ENCODE measurements around the gene WDR73.
A peak's percentile ranks its signal among the peaks of the same experiment; 100 is the strongest.

The WDR73 gene

DNA sequence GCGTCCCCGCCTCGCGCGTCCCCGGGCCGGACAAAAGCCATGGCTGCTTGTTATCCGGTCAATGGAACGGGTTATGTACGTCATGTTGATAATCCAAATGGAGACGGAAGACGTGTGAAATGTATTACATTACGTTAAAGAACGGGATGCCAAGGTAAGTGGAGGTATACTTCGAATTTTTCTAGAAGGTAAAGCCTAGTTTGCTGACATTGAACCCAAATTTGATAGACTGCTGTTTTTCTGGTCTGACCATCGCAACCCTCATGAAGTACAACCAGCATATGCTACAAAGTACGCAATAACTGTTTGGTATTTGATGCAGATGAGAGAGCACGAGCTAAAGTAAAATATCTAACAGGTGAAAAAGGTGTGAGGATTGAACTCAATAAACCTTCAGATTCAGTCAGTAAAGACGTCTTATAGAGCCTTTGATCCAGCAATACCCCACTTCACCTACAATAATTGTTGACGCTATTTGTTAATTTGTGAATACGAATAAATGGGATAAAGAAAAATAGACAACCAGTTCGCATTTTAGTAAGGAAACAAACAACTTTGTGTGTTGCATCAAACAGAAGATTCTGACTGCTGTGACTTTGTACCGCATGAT, 19.8 kb downstream of the WDR73 start:
- no peaks in the 10 kb centered on the region for H3K9me3 ChIP-seq (ENCODE audit: severe bottlenecking)
- TF ChIP-seq, protein P1, sequence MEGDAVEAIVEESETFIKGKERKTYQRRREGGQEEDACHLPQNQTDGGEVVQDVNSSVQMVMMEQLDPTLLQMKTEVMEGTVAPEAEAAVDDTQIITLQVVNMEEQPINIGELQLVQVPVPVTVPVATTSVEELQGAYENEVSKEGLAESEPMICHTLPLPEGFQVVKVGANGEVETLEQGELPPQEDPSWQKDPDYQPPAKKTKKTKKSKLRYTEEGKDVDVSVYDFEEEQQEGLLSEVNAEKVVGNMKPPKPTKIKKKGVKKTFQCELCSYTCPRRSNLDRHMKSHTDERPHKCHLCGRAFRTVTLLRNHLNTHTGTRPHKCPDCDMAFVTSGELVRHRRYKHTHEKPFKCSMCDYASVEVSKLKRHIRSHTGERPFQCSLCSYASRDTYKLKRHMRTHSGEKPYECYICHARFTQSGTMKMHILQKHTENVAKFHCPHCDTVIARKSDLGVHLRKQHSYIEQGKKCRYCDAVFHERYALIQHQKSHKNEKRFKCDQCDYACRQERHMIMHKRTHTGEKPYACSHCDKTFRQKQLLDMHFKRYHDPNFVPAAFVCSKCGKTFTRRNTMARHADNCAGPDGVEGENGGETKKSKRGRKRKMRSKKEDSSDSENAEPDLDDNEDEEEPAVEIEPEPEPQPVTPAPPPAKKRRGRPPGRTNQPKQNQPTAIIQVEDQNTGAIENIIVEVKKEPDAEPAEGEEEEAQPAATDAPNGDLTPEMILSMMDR (IDR thresholded peaks at IDR 0.05; ENCODE audit: poor library complexity, severe bottlenecking) = peak; percentile 22
- peak overlapping the region; percentile 49 for H3K4me3 ChIP-seq (ENCODE audit: severe bottlenecking)
- H3K27me3 ChIP-seq (ENCODE audit: insufficient read depth, poor library complexity, severe bottlenecking) = no peaks in the 10 kb centered on the region
- H3K4me1 ChIP-seq (ENCODE audit: insufficient read depth, poor library complexity, severe bottlenecking) = peaks cover 9% of the 10 kb centered on the region
- H3K27ac ChIP-seq (ENCODE audit: poor library complexity, severe bottlenecking) = peak overlapping the region; percentile 55
- no peak for ATAC-seq (ENCODE audit: low read depth)
- no peak for DNase-seq (ENCODE audit: low spot score)
- H3K36me3 ChIP-seq (ENCODE audit: low read depth) = peaks cover 42% of the 10 kb centered on the region

DNA sequence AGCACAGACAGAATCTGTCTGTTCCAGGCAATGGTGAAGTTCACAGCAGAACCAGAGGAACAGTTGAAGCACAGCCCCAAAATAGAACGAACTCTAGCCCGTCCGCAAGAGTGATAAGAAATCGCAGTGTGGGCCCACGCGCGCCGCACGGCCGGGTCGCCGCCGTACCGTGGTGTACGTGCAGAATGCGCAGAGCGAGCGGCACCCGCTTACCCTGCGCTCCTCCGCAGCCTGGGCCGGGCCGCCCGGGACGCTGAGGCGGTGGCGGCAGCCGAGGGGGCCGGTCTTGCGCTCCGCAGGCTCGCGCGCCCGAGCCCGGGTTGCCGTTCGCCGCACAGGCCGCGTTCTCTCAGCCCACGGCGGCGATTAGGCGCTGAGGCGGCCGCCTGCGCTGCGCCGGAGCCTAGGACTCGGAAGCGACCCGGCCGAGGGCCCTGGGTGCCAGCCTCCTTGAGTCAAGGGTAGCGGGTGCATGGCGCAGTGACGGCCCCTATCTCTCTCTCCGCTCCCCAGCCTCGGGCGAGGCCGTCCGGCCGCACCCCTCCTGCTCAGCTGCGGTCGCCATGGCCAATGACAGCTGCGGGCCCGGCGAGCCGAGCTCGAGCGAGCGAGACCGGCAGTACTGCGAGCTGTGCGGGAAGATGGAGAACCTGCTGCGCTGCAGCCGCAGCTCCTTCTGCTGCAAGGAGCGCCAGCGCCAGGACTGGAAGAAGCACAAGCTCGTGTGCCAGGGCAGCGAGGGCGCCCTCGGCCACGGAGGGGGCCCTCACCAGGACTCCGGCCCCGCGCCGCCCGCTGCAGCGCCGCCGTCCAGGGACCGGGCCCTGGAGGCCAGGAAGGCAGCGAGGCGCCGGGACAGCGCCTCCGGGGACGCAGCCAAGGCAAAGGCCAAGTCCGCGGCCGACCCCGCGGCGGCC, 20.5 kb downstream of the WDR73 start:
- H3K4me1 ChIP-seq (ENCODE audit: insufficient read depth, poor library complexity, severe bottlenecking) = peaks cover 9% of the 10 kb centered on the region
- TF ChIP-seq, protein P1 (IDR thresholded peaks at IDR 0.05; ENCODE audit: poor library complexity, severe bottlenecking) = peak; percentile 39
- DNase-seq (ENCODE audit: low spot score) (peak; percentile 88), ATAC-seq (ENCODE audit: low read depth) (peak; percentile 73)
- peaks cover 35% of the 10 kb centered on the region for H3K36me3 ChIP-seq (ENCODE audit: low read depth)
- peak overlapping the region; percentile 55 for H3K27ac ChIP-seq (ENCODE audit: poor library complexity, severe bottlenecking)
- no peaks in the 10 kb centered on the region for H3K9me3 ChIP-seq (ENCODE audit: severe bottlenecking)
- no peaks in the 10 kb centered on the region for H3K27me3 ChIP-seq (ENCODE audit: insufficient read depth, poor library complexity, severe bottlenecking)
- H3K4me3 ChIP-seq (ENCODE audit: severe bottlenecking) = peak overlapping the region; percentile 49

DNA sequence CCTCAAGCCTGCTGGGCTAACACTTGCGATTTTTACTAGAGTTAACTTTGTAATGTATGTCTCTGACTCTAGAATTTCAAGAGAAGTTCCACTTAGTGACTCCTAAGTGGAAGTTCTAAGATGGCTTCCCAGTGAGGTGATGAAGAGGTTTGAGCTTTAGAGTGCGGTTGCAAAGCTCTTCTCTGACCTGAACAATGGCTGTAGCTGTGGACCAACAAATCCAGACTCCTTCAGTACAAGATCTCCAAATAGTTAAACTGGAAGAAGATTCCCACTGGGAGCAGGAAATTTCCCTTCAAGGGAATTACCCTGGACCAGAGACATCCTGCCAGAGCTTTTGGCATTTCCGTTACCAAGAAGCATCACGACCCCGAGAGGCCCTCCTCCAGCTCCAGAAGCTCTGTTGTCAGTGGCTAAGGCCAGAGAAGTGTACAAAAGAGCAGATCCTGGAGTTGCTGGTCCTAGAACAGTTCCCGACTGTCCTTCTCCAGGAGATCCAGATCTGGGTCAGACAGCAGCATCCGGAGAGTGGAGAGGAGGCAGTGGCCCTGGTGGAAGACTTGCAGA, 22.3 kb downstream of the WDR73 start:
- Histone ChIP-seq H3K4me3 (ENCODE audit: severe bottlenecking) (peak overlapping the region; percentile 49), H3K9me3 (ENCODE audit: severe bottlenecking) (no peaks in the 10 kb centered on the region), H3K27me3 (ENCODE audit: insufficient read depth, poor library complexity, severe bottlenecking) (no peaks in the 10 kb centered on the region), H3K36me3 (ENCODE audit: low read depth) (peaks cover 19% of the 10 kb centered on the region), H3K27ac (ENCODE audit: poor library complexity, severe bottlenecking) (peak overlapping the region; percentile 55), H3K4me1 (ENCODE audit: insufficient read depth, poor library complexity, severe bottlenecking) (peaks cover 9% of the 10 kb centered on the region)
- TF ChIP-seq, protein P1 (IDR thresholded peaks at IDR 0.05; ENCODE audit: poor library complexity, severe bottlenecking) = no peak
- ATAC-seq (ENCODE audit: low read depth) = no peak
- no peak for DNase-seq (ENCODE audit: low spot score)

DNA sequence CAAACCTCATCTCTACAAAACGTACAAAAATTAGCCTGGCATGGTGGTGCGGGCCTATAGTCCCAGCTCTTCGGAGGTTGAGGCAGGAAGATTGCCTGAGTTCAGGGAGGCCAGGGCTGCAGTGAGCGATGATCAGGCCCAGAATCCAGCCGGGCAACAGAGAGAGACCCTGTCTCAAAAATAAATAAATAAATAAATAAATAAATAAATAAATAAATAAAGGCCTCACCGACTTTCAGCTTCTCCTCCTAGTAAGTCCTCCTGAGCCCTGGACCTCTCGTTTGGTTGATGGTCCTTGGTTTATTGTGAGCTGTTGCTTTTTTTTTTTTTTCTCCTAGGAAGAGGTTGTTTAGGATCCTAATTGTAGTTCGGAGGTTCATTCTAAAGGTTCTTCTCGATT, 25.1 kb downstream of the WDR73 start:
- no peak overlapping the region for H3K27ac ChIP-seq (ENCODE audit: poor library complexity, severe bottlenecking)
- H3K27me3 ChIP-seq (ENCODE audit: insufficient read depth, poor library complexity, severe bottlenecking) = no peaks in the 10 kb centered on the region
- H3K36me3 ChIP-seq (ENCODE audit: low read depth) = no peaks in the 10 kb centered on the region
- TF ChIP-seq, protein P1 (IDR thresholded peaks at IDR 0.05; ENCODE audit: poor library complexity, severe bottlenecking) = no peak
- no peaks in the 10 kb centered on the region for H3K9me3 ChIP-seq (ENCODE audit: severe bottlenecking)
- no peak for ATAC-seq (ENCODE audit: low read depth)
- no peak overlapping the region for H3K4me3 ChIP-seq (ENCODE audit: severe bottlenecking)
- H3K4me1 ChIP-seq (ENCODE audit: insufficient read depth, poor library complexity, severe bottlenecking) = no peaks in the 10 kb centered on the region
- DNase-seq (ENCODE audit: low spot score) = no peak

Measured in RWPE2 (cell line).